Keratinocyte (primary cell): ENCODE data around the gene ZNF576. TPM values are rescaled to one million over a fixed set of nuclear protein-coding genes. Genes with fewer than 3 reads are reported as not detected.

Experiments used
- DNase-seq: peaks from one replicate; pipeline ENCODE4 v3.0.0-alpha.2; 2011; ENCODE audit warnings: low read depth, missing footprints, low spot score
- FAIRE-seq: peaks from 2 replicates; lab custom pipeline; 2011; peaks lifted over from hg19 to GRCh38; lab: Jason Lieb, UNC
- H2AFZ ChIP-seq: 2 replicates; pipeline ENCODE4 v1.6.0; 2012; ENCODE audit warnings: low read length, control low read depth, inconsistent platforms; ENCODE audit not compliant: control insufficient read depth
- H3K27ac ChIP-seq: 2 replicates; pipeline ENCODE4 v1.5.1; 2011; ENCODE audit warnings: low read length; ENCODE audit not compliant: control insufficient read depth, insufficient read depth
- H3K27me3 ChIP-seq: 3 replicates; pipeline ENCODE4 v1.6.0; 2011; ENCODE audit warnings: low read length; ENCODE audit not compliant: control insufficient read depth, insufficient read depth; ENCODE audit errors: extremely low read depth
- H3K36me3 ChIP-seq, 2 experiments: 2 replicates in 1 of 2; 3 replicates in 1 of 2; pipeline ENCODE4 v1.5.1; 2011; ENCODE audit warnings: low read length in 2 of 2, mild to moderate bottlenecking in 1 of 2; ENCODE audit not compliant: control insufficient read depth in 2 of 2, insufficient read depth in 2 of 2; ENCODE audit errors: extremely low read depth in 1 of 2
- H3K4me1 ChIP-seq: 3 replicates; pipeline ENCODE4 v1.5.1; 2011; ENCODE audit warnings: low read length; ENCODE audit not compliant: control insufficient read depth, insufficient read depth; ENCODE audit errors: extremely low read depth
- H3K4me2 ChIP-seq: 3 replicates; pipeline ENCODE4 v1.6.0; 2011; ENCODE audit warnings: low read depth, low read length; ENCODE audit not compliant: control insufficient read depth, insufficient read depth; ENCODE audit errors: extremely low read depth
- H3K4me3 ChIP-seq, 3 experiments: fragments of 200-600 bp in 1 of 3; sonication (generic) in 1 of 3; 2 replicates in 2 of 3; 3 replicates in 1 of 3; pipeline ENCODE4 v1.5.1; 2011 to 2016; ENCODE audit warnings: low read length in 3 of 3, mild to moderate bottlenecking in 3 of 3, control low read depth in 2 of 3, inconsistent platforms in 1 of 3, low read depth in 1 of 3, mixed read lengths in 1 of 3, mixed run types in 1 of 3, moderate library complexity in 1 of 3; ENCODE audit not compliant: control insufficient read depth in 2 of 3, insufficient read depth in 2 of 3; ENCODE audit errors: extremely low read depth in 1 of 3
- H3K79me2 ChIP-seq: 2 replicates; pipeline ENCODE4 v1.6.0; 2012; ENCODE audit warnings: low read length; ENCODE audit not compliant: control insufficient read depth, insufficient read depth
- H3K9ac ChIP-seq: 3 replicates; pipeline ENCODE4 v1.6.0; 2011; ENCODE audit warnings: low read length; ENCODE audit not compliant: control insufficient read depth, insufficient read depth; ENCODE audit errors: extremely low read depth
- H3K9me1 ChIP-seq: 3 replicates; pipeline ENCODE4 v1.6.0; 2011; ENCODE audit warnings: low read length; ENCODE audit not compliant: control insufficient read depth, insufficient read depth; ENCODE audit errors: extremely low read depth
- H3K9me3 ChIP-seq: 2 replicates; pipeline ENCODE4 v1.5.1; 2012; ENCODE audit warnings: low read depth, low read length; ENCODE audit not compliant: control insufficient read depth
- H4K20me1 ChIP-seq: 3 replicates; pipeline ENCODE4 v1.6.0; 2011; ENCODE audit warnings: low read length; ENCODE audit not compliant: control insufficient read depth, insufficient read depth; ENCODE audit errors: extremely low read depth
- CTCF ChIP-seq, 3 experiments: IDR thresholded peaks in 1 of 3; conservative IDR thresholded peaks in 1 of 3; optimal IDR thresholded peaks in 1 of 3; 2 replicates in 2 of 3; 3 replicates in 1 of 3; pipeline versions ENCODE3 to v1.5.1; 2011; ENCODE audit warnings: low read length in 3 of 3, mild to moderate bottlenecking in 3 of 3, moderate library complexity in 2 of 3, control low read depth in 1 of 3, inconsistent platforms in 1 of 3; ENCODE audit not compliant: insufficient read depth in 2 of 3; ENCODE audit errors: extremely low read depth in 1 of 3
- EZH2 ChIP-seq: IDR thresholded peaks from one replicate; pipeline ENCODE4 v1.6.1; 2012; ENCODE audit warnings: inconsistent platforms, mild to moderate bottlenecking, low read length, moderate library complexity
- dilution Hi-C: fragments of 300-500 bp; cut with MboI; formaldehyde crosslinking; loops from one replicate; pipeline ENCODE4 v1.7.0; 2020; ENCODE audit warnings: low sequenced_read_pairs; ENCODE audit not compliant: extremely low pct_ligation_motif_present
- polyA plus RNA-seq, 5 experiments: library from polyadenylated mRNA; depleted of rRNA in 3 of 5; stranded (reverse) in 3 of 5; stranded (forward) in 1 of 5; unstranded in 1 of 5; fragments of >200 nt; gene quantifications; 1 replicate in 1 of 5; 2 replicates in 3 of 5; 3 replicates in 1 of 5; pipeline versions ENCODE4 v1.2.1 to v1.2.3, GENCODE V29; 2011 to 2012; ENCODE audit warnings: missing spikeins in 2 of 5, low read depth in 1 of 5, low replicate concordance in 1 of 5

Gene ZNF576
- polyA plus RNA-seq, 1 donor (not counting 4 experiments of a cell fraction or from before 2014, with no cell fraction given): 6.4 TPM

GRCh38 chr19:43625918-43626579, 29.7 kb downstream of the ZNF576 start:
- Histone ChIP-seq H3K9me1 (no peaks in the 10 kb centered on the region), H3K4me1 (peaks cover 6% of the 10 kb centered on the region), H4K20me1 (no peaks in the 10 kb centered on the region), H3K4me3 (no peak overlapping the region), H3K27me3 (no peaks in the 10 kb centered on the region), H3K9ac (no peak overlapping the region), H3K36me3 (no peaks in the 10 kb centered on the region), H3K4me2 (no peak overlapping the region), H3K79me2 (no peaks in the 10 kb centered on the region), H3K9me3 (no peaks in the 10 kb centered on the region), H3K27ac (no peak overlapping the region), H2AFZ (no peak overlapping the region)
- FAIRE-seq (no peak), DNase-seq (no peak)
- TF ChIP-seq EZH2 (no peak), CTCF (optimal IDR thresholded peaks at IDR 0.05 in 1 of 3, IDR thresholded peaks at IDR 0.05 in 1 of 3, conservative IDR thresholded peaks at IDR 0.05 in 1 of 3; ENCODE audit: extremely low read depth in 1 of 3, insufficient read depth in 2 of 3, low read length in 3 of 3) (no peak)
- dilution Hi-C loops: no loop called here

- no peak overlapping the region for H3K4me2 ChIP-seq
- H3K9me1 ChIP-seq: no peaks in the 10 kb centered on the region
- H3K4me1 ChIP-seq: peaks cover 6% of the 10 kb centered on the region
- H3K36me3 ChIP-seq: no peaks in the 10 kb centered on the region
- no peaks in the 10 kb centered on the region for H3K27me3 ChIP-seq
- TF ChIP-seq CTCF (optimal IDR thresholded peaks at IDR 0.05 in 1 of 3, IDR thresholded peaks at IDR 0.05 in 1 of 3, conservative IDR thresholded peaks at IDR 0.05 in 1 of 3; ENCODE audit: extremely low read depth in 1 of 3, insufficient read depth in 2 of 3, low read length in 3 of 3) (no peak), EZH2 (no peak)
- DNase-seq (no peak), FAIRE-seq (no peak)
- no peaks in the 10 kb centered on the region for H3K79me2 ChIP-seq
- dilution Hi-C loops: no loop called here
- H3K27ac ChIP-seq: no peak overlapping the region
- H3K4me3 ChIP-seq: no peak overlapping the region
- no peaks in the 10 kb centered on the region for H3K9me3 ChIP-seq
- no peaks in the 10 kb centered on the region for H4K20me1 ChIP-seq
- no peak overlapping the region for H3K9ac ChIP-seq
- H2AFZ ChIP-seq: no peak overlapping the region
Observed at GRCh38 chr19:43626838-43627237, 30.4 kb downstream of the ZNF576 start.
